ENCODE data around the gene LAYN.

DNA sequence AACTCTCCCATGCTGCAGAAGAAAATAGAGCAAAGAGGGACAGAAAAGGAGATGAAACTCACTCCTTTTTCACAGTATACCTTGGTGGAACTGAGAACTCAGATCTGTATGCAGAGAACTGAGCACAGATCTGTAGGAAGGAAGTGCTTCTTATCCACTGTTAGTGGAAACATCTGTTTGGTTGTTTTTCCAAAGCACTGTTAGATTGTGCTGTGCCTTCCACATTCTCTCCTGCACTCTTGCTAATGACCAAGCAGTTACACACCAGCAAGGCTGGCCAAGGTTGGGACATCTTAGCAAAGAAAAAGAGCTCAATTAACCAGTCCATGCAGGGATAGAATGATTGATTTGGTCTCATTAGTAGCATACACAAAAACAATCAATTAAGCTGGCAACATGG lies 41.6 kb downstream of the LAYN start:
- TF ChIP-seq POLR2A (IDR thresholded peaks at IDR 0.05): no peak
- TF ChIP-seq, protein P1, sequence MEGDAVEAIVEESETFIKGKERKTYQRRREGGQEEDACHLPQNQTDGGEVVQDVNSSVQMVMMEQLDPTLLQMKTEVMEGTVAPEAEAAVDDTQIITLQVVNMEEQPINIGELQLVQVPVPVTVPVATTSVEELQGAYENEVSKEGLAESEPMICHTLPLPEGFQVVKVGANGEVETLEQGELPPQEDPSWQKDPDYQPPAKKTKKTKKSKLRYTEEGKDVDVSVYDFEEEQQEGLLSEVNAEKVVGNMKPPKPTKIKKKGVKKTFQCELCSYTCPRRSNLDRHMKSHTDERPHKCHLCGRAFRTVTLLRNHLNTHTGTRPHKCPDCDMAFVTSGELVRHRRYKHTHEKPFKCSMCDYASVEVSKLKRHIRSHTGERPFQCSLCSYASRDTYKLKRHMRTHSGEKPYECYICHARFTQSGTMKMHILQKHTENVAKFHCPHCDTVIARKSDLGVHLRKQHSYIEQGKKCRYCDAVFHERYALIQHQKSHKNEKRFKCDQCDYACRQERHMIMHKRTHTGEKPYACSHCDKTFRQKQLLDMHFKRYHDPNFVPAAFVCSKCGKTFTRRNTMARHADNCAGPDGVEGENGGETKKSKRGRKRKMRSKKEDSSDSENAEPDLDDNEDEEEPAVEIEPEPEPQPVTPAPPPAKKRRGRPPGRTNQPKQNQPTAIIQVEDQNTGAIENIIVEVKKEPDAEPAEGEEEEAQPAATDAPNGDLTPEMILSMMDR (IDR thresholded peaks at IDR 0.05): no peak
